HG03108 (cell line): ENCODE data around the gene TMEM253.

Source experiments
- ATAC-seq: cut with Tn5 transposase; IDR thresholded peaks from one replicate; pipeline ENCODE4 v1.9.1; 2021; ENCODE audit warnings: moderate library complexity; ENCODE audit not compliant: unreplicated experiment

TMEM253 gene

GRCh38 chr14:21103710-21104447 lies 3.0 kb downstream of the TMEM253 start:
- ATAC-seq: peak; percentile 91

- ATAC-seq: peak; percentile 36
Observed at GRCh38 chr14:21104448-21105060, 3.7 kb downstream of the TMEM253 start.

- no peak for ATAC-seq
Observed at GRCh38 chr14:21105095-21105494, 4.2 kb downstream of the TMEM253 start.

- ATAC-seq: no peak
Observed at GRCh38 chr14:21106176-21106497, 5.3 kb downstream of the TMEM253 start.

- ATAC-seq: no peak
Observed at GRCh38 chr14:21106498-21107282, 5.8 kb downstream of the TMEM253 start.

- no peak for ATAC-seq
Observed at GRCh38 chr14:21107283-21107800, 6.5 kb downstream of the TMEM253 start.

- ATAC-seq: no peak
Observed at GRCh38 chr14:21108791-21109190, 7.9 kb downstream of the TMEM253 start.

GRCh38 chr14:21109377-21110138 lies 8.7 kb downstream of the TMEM253 start:
- ATAC-seq: no peak

GRCh38 chr14:21112255-21112654 lies 11.4 kb downstream of the TMEM253 start:
- ATAC-seq: no peak

GRCh38 chr14:21113369-21113768 lies 12.5 kb downstream of the TMEM253 start:
- ATAC-seq: no peak

- ATAC-seq: no peak
Observed at GRCh38 chr14:21118933-21119332, 18.1 kb downstream of the TMEM253 start.

GRCh38 chr14:21120686-21121085 lies 19.8 kb downstream of the TMEM253 start:
- ATAC-seq: no peak

GRCh38 chr14:21121122-21121521 lies 20.3 kb downstream of the TMEM253 start:
- no peak for ATAC-seq

GRCh38 chr14:21123429-21123828 lies 22.6 kb downstream of the TMEM253 start:
- ATAC-seq: no peak

- ATAC-seq: no peak
Observed at GRCh38 chr14:21133901-21134300, 33.0 kb downstream of the TMEM253 start.

- no peak for ATAC-seq
Observed at GRCh38 chr14:21136024-21136423, 35.2 kb downstream of the TMEM253 start.

GRCh38 chr14:21142357-21142756 lies 41.5 kb downstream of the TMEM253 start:
- ATAC-seq: no peak

GRCh38 chr14:21145437-21145836 lies 44.6 kb downstream of the TMEM253 start:
- ATAC-seq: no peak

GRCh38 chr14:21149641-21150367 lies 48.9 kb downstream of the TMEM253 start:
- ATAC-seq: no peak
